Ramos (cell line): ENCODE data around the gene CLCF1.

ENCODE experiments used
- in situ Hi-C: fragments of 300-500 bp; cut with MboI; formaldehyde crosslinking; loops from one replicate; pipeline ENCODE4 v1.14.3; 2022; ENCODE audit warnings: low sequenced_read_pairs; ENCODE audit not compliant: unreplicated experiment

The CLCF1 gene

GRCh38 chr11:67315325-67315909 lies 58.0 kb downstream of the CLCF1 start:
- in situ Hi-C loops, result loop anchor here (10.0 kb wide), 1 partner anchor 231 kb away; no protein-coding TSS in a partner anchor

DNA sequence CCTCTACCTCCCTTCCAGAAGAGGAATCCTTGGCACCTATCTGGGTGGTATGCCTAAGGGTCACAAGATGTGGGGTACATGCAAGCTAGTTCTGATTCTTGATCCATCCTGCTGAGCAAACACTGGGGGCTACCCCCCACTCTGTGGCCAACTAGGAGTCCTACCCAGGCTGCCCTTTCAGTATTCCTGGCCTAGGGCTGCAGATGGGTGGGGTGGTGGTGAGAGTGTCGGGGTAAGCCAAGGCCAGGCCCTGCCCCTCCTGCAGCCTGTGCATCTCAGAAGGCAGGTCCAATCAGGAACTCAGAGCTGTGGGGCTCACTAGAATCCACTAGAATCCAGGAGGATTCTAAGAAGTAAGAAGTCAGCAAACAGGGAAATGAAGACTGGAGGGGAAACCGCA lies 59.2 kb downstream of the CLCF1 start:
- in situ Hi-C loops, result loop anchor here (5.0 to 10.0 kb wide), 2 partner anchors 52 to 229 kb away; no protein-coding TSS in a partner anchor
